Erythroblast (primary cell): Measurements from ENCODE around the gene RREB1.

Experiments used
- GATA1 ChIP-seq: IDR thresholded peaks from 2 replicates; pipeline ENCODE4 v1.6.1; 2011; ENCODE audit warnings: low read depth, mild to moderate bottlenecking, control low read depth, low read length, moderate library complexity
- POLR2A ChIP-seq: IDR thresholded peaks from 2 replicates; pipeline ENCODE4 v1.6.1; 2011; ENCODE audit warnings: mild to moderate bottlenecking, low read length

DNA sequence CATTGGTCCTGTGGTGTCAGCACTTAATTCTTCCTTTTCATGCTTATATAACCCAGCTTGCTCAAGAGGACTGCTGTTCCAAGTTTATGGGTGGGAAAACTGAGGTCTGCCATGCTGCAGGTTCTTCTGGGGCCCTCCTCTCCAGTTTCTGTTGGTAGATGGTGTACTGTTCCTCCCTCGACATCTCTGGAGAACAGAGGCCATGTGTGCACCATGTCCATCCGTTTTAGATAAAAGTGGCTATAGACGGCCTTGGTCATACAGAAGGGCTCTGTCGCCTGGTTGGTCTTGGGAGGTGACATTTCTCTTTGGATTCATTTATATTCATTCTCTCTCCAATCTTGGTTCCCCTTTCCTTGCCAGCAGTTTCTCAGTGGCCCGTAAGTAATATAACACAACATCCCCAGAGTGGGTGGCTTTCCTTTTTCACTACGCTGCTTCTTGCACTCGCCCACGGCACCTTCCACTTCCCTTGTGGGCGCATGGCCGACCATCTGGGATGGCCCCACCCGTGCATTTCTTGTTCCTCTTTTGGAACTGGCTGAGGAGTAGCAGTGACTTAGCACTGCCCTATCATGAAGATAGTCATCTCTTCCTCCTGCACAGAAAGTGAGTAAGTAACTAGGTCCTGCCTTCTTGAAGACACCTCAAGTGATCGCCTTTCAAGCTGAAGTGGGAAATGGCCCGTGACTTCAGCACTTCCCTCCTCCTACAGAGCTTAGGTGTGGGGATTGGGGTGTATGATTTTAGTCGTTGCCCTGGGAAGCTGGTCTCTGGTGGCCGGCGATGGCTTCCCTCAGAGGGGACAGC lies 94.2 kb downstream of the RREB1 start:
- peak; percentile 40 for TF ChIP-seq POLR2A
- no peak for TF ChIP-seq GATA1
